ENCODE measurements around the gene FAM43A.

The FAM43A gene

GRCh38 chr3:194685718-194686413, at the start of gene FAM43A:
TSS of gene FAM43A (plus strand) at chr3:194685883. CDS start at chr3:194686827, 944 bp downstream.
- peak; percentile 41 for DNase-seq

GRCh38 chr3:194637066-194637465, 48.6 kb upstream of the FAM43A start:
- no peak for DNase-seq

GRCh38 chr3:194637541-194638400, 47.9 kb upstream of the FAM43A start:
- DNase-seq = no peak

GRCh38 chr3:194638991-194639605, 46.6 kb upstream of the FAM43A start:
- DNase-seq = no peak

- DNase-seq = no peak
Measured at GRCh38 chr3:194640829-194641228, 44.9 kb upstream of the FAM43A start.

- DNase-seq = no peak
Measured at GRCh38 chr3:194642769-194643168, 42.9 kb upstream of the FAM43A start.

GRCh38 chr3:194647747-194648146, 37.9 kb upstream of the FAM43A start:
- DNase-seq = no peak

GRCh38 chr3:194654443-194654842, 31.2 kb upstream of the FAM43A start:
- no peak for DNase-seq

- DNase-seq = no peak
Measured at GRCh38 chr3:194657439-194657838, 28.2 kb upstream of the FAM43A start.

GRCh38 chr3:194658477-194659242, 27.0 kb upstream of the FAM43A start:
- DNase-seq = no peak

- no peak for DNase-seq
Measured at GRCh38 chr3:194659778-194660177, 25.9 kb upstream of the FAM43A start.

GRCh38 chr3:194661374-194661773, 24.3 kb upstream of the FAM43A start:
- no peak for DNase-seq

- DNase-seq = no peak
Measured at GRCh38 chr3:194661946-194662345, 23.7 kb upstream of the FAM43A start.

- no peak for DNase-seq
Measured at GRCh38 chr3:194664857-194665256, 20.8 kb upstream of the FAM43A start.

GRCh38 chr3:194667363-194667762, 18.3 kb upstream of the FAM43A start:
- DNase-seq = no peak

- no peak for DNase-seq
Measured at GRCh38 chr3:194671511-194671899, 14.2 kb upstream of the FAM43A start.

- DNase-seq = peak; percentile 92
Measured at GRCh38 chr3:194671900-194672808, 13.5 kb upstream of the FAM43A start, which contains the start of gene LSG1. TSS of gene LSG1 (minus strand) at chr3:194672191. CDS start at chr3:194672162, 29 bp downstream.

- DNase-seq = no peak
Measured at GRCh38 chr3:194672876-194673275, 12.8 kb upstream of the FAM43A start.

GRCh38 chr3:194673761-194674160, 11.9 kb upstream of the FAM43A start:
- DNase-seq = no peak

- DNase-seq = no peak
Measured at GRCh38 chr3:194675081-194675640, 10.5 kb upstream of the FAM43A start.

GRCh38 chr3:194675680-194676079, 10.0 kb upstream of the FAM43A start:
- no peak for DNase-seq
